Ramos (cell line): ENCODE measurements around the gene HOXD3.

Experiments used
- in situ Hi-C: fragments of 300-500 bp; cut with MboI; formaldehyde crosslinking; loops from one replicate; pipeline ENCODE4 v1.14.3; 2022; ENCODE audit warnings: low sequenced_read_pairs; ENCODE audit not compliant: unreplicated experiment

The HOXD3 gene

GRCh38 chr2:176130147-176130956, 26.8 kb upstream of the HOXD3 start:
- in situ Hi-C loops = loop anchor here (25.0 kb wide), 2 partner anchors 682 to 1007 kb away; no protein-coding TSS in a partner anchor

DNA sequence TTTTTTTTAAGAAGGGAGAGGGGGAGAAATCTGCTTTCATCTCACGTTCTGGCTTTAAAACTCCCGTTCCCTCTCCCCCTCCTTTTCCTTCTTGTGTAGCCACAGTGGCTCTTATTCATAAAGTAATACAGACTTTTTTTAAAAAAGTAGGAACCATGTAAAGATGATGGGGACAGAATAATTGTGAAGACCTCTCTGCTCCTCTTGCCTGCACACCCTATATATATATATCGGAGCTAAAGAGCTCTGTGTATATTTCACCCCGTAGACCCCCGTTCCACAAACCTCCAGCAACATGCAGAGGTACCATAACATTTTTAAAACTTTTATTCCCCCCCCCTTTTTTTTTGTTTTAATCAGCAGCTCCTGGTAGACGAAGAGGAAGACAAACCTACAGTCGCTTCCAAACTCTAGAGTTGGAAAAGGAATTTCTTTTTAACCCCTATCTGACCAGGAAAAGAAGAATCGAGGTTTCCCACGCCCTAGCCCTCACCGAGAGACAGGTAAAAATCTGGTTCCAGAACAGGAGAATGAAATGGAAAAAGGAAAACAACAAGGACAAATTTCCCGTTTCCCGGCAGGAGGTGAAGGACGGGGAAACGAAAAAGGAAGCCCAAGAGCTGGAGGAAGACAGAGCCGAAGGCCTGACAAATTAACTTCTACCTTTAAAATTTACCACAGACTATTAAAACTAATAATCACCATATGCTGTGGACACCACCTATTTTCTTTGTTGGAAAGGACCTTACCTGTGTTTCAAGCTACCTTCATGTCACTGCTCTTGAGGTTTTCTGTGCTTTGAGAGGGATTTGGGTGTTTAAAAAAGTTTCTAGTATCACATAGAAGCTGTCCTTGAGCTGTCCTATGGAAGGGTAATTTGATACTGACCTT, 25.9 kb upstream of the HOXD3 start:
- in situ Hi-C loops = loop anchor here (25.0 kb wide), 2 partner anchors 681 to 1006 kb away; no protein-coding TSS in a partner anchor

DNA sequence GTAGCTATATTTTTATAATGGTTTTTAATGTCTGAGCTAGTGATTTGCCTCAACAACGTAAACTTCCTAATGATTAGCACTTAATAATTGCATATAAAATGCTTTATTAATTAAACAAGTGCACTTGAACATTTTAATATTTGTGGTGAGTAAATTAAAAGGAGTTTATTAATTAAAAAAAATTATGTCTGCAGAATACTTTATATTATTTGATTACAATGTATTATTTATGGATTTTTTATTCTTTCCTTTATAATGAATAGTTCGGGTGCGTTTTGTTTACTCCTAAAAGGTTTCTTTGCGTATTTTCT, 25.3 kb upstream of the HOXD3 start:
- in situ Hi-C loops = loop anchor here (25.0 kb wide), 2 partner anchors 680 to 1005 kb away; no protein-coding TSS in a partner anchor

GRCh38 chr2:176132205-176133171, 24.6 kb upstream of the HOXD3 start:
- in situ Hi-C loops = loop anchor here (25.0 kb wide), 2 partner anchors 680 to 1005 kb away; no protein-coding TSS in a partner anchor

DNA sequence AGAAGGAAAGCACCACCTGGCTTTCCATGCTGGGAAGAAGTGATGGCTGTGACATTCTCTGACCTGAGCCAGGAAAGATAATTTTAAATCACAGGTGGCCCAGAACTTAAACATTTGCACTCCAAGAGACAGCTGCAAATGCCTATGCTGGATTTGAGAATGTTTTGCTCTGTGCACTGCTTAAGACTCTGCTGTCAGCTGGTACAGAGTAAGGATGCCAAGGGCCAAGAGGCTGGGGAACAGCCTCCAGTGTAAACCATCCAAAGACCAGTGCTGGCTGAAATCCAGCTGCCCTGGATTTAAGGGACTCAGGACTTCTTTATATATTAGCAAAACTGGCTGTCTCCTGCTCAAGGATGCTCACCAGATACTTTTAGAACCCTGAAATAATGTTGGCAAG, 23.7 kb upstream of the HOXD3 start:
- in situ Hi-C loops = loop anchor here (25.0 kb wide), 2 partner anchors 679 to 1004 kb away; no protein-coding TSS in a partner anchor

DNA sequence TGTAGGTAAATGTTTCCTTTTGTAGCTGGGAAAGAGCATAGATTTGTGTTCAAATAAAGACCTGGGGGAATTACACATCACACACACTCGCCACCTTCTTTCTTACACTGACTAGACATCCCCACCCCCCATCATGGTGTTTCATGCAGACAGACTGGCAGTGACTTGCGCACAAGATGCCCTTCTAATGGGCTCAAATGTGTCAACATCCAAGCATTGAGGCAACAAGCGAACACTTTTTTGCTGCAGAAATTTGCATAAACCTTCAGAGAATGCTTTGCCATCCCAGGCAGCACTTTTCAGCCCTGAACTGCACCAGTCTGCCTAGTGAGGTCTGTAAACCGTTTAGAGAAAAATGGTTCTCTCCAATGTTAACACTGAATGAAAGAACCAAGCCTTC, 23.1 kb upstream of the HOXD3 start:
- in situ Hi-C loops = loop anchor here (25.0 kb wide), 2 partner anchors 678 to 1003 kb away; no protein-coding TSS in a partner anchor

DNA sequence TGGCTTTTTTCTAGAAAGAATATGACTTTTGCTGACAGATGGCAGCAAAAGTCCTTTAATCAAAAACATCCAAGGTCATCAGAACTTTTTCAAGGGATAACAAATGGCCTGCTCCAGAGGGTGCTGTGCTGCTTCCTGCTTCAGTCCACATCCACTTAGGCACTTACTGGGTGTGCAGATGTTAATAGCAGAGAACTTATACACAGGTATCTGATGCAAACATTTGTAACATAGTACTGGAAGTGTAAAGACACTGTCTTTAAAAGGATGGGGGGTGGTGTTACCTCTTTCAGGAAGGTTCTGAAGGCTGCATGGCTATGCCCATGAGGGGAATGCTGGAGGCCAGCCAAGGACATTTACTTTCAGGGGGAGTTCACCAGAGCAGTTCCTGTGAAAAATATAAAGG, 22.1 kb upstream of the HOXD3 start:
- in situ Hi-C loops = loop anchor here (25.0 kb wide), 2 partner anchors 677 to 1002 kb away; no protein-coding TSS in a partner anchor

- in situ Hi-C loops = loop anchor here (25.0 kb wide), 2 partner anchors 676 to 1001 kb away; no protein-coding TSS in a partner anchor
Measured at GRCh38 chr2:176136374-176137251, 20.5 kb upstream of the HOXD3 start.

GRCh38 chr2:176137252-176137580, 19.9 kb upstream of the HOXD3 start:
- in situ Hi-C loops = loop anchor here (25.0 kb wide), 2 partner anchors 675 to 1000 kb away; no protein-coding TSS in a partner anchor

DNA sequence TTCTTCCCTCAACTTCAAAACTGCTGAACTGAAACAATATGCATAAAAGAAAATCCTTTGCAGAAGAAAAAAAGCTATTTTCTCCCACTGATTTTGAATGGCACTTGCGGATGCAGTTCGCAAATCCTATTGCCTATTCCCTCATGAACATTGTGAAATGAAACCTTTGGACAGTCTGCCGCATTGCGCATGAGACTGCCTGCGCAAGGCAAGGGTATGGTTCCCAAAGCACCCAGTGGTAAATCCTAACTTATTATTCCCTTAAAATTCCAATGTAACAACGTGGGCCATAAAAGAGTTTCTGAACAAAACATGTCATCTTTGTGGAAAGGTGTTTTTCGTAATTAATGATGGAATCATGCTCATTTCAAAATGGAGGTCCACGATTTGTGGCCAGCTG, 19.2 kb upstream of the HOXD3 start:
- in situ Hi-C loops = loop anchor here (25.0 kb wide), 2 partner anchors 674 to 999 kb away; no protein-coding TSS in a partner anchor

DNA sequence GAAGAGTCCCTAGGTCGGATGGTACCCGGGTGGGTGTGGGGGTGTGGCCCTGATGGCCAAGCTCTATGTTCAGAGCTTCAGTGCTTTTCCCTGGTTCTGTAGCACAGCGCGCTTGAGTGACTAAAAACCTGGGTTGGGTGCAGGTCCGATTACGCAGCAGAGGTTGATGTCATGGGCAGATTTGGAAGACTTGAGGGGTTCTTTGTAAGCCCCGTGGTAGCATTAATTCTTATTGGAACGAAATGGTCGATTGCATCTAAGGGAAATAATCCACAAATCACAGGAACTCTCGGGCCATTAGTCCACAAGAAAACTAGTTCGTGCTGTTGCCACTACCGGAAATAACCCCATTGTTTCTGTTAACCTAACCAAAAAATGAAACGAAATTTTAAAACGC, 18.6 kb upstream of the HOXD3 start:
- in situ Hi-C loops = loop anchor here (25.0 kb wide), 2 partner anchors 674 to 999 kb away; no protein-coding TSS in a partner anchor

GRCh38 chr2:176138923-176139660, 18.0 kb upstream of the HOXD3 start:
- in situ Hi-C loops = loop anchor here (25.0 kb wide), 2 partner anchors 673 to 998 kb away; no protein-coding TSS in a partner anchor

DNA sequence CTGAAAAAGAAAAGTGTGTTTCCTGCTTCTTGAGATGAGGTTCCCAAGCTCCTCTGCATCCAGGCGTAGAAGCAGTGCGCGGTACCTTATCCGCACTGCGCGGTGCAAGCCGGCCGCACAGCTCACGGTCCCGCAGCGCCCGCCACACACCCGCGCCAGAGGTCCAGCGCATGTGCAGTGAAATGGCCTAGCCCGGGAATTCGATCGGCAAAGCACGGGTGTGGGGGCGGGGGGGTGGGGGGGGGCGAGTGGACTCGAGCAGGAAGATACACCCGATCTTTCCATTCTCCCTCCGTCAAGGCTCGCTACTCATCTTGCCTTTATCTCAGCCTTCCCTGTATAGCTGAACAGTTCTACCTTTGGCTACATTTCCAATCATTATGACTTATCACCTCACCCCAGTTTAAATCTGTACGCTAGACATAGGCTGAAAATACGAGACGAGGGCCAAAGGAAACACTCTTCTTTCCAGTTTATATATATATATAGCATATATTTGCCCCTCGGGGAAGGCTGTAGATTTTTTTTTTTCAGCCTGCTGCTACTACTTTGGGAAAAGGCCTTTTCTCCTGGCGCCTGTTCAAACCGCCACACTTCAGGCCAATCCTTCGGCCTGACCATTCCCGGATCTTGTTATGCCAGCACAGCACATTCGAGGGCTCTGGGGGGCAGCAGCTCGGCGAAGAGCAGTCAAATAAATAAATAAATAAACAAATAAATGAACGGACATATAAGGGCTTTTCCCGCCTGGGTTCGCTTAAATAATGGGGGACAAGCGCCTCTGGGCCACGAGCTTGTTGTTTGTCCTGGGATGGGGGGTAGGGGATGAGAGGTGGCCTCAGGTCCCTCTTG, 17.2 kb upstream of the HOXD3 start:
- in situ Hi-C loops = loop anchor here (5.0 to 25.0 kb wide), 3 partner anchors 312 to 997 kb away; no protein-coding TSS in a partner anchor

DNA sequence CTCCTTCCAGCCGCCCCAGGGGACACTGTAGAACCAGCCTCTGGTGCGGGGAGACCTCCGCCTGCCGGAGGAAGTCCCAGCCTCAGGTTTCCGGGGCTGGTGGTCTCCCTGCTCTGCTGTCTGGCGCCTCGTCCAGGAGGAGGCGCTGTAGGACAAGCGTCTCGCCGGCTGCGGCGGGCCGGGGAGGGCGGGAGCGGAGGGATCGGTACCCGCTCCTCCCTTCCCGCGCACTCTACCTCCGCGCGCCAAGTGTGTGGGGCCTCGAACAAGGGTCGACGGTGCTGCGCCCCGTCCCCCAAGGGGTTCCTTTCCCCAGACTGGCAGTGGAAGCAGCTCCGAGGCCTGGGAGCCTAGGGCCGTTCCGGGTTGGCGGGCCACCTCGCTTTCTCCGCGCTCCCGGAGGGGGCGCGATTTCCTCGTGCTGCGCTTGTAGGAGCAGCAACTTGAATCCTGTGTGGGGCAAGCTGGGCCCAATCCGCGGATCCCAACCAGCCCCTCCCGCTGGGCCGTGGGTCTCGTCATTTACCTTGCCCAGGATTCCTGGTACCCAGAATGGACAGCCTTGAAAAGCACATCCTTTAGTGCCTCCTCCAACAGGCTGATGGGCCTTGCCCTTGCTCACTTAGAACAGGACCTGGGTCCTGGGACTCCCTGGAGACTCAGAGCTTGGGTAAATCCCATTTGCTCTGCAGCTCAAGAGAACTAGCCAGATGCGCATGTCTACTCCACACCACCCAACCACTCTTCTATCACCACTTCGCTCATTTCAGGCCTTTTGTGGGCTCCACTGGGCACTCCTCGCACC, 16.4 kb upstream of the HOXD3 start:
- in situ Hi-C loops = loop anchor here (5.0 to 25.0 kb wide), 3 partner anchors 312 to 997 kb away; no protein-coding TSS in a partner anchor

DNA sequence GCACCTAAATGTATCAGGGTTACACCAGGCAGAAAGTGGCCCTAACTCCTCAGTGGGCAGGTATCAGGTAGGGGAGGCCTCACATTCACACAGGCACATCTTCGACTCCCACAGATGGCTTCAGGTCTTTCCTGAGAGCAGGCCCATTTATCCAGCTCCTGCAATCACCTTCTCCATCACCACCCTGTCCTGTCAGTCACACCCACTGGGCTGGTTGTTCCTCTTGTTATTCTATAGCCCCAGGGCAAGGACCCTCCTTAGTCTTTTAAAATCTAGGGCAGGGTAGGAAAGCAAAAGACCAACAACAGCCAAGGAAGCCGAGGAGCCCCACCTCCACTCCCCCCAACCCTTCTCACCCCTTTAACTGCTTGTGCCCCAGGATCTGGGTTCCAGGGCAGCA, 14.8 kb upstream of the HOXD3 start:
- in situ Hi-C loops = loop anchor here (5.0 to 25.0 kb wide), 3 partner anchors 310 to 995 kb away; no protein-coding TSS in a partner anchor
